HG02610 (cell line): ENCODE data around the gene RBM28.

ENCODE experiments used
- ATAC-seq: cut with Tn5 transposase; IDR thresholded peaks from one replicate; pipeline ENCODE4 v1.9.1; 2021; ENCODE audit warnings: mild to moderate bottlenecking, moderate library complexity; ENCODE audit not compliant: unreplicated experiment

The RBM28 gene

GRCh38 chr7:128376077-128376476 lies 32.4 kb upstream of the RBM28 start:
- no peak for ATAC-seq

GRCh38 chr7:128374041-128374440 lies 30.3 kb upstream of the RBM28 start:
- no peak for ATAC-seq

GRCh38 chr7:128373606-128374005 lies 29.9 kb upstream of the RBM28 start:
- no peak for ATAC-seq

- no peak for ATAC-seq
These were observed 26.8 kb upstream of the RBM28 start for GRCh38 chr7:128370491-128370890.

GRCh38 chr7:128366986-128367385 lies 23.3 kb upstream of the RBM28 start:
- no peak for ATAC-seq

- no peak for ATAC-seq
These were observed 22.6 kb upstream of the RBM28 start for GRCh38 chr7:128366300-128366699.

- ATAC-seq, result no peak
These were observed 21.7 kb upstream of the RBM28 start for GRCh38 chr7:128365432-128365831.

GRCh38 chr7:128364166-128364870 lies 20.6 kb upstream of the RBM28 start:
- no peak for ATAC-seq

- ATAC-seq, result no peak
These were observed 19.6 kb upstream of the RBM28 start for GRCh38 chr7:128363261-128363721.

- no peak for ATAC-seq
These were observed 19.0 kb upstream of the RBM28 start for GRCh38 chr7:128362670-128363069.

GRCh38 chr7:128361411-128362379 lies 18.0 kb upstream of the RBM28 start, which contains the start of gene PRRT4:
Gene PRRT4 (minus strand): TSS chr7:128361690.
- no peak for ATAC-seq

GRCh38 chr7:128360359-128360678 lies 16.6 kb upstream of the RBM28 start:
- ATAC-seq, result no peak

GRCh38 chr7:128359939-128360338 lies 16.2 kb upstream of the RBM28 start:
- no peak for ATAC-seq

GRCh38 chr7:128359336-128359735 lies 15.6 kb upstream of the RBM28 start:
- ATAC-seq, result no peak

GRCh38 chr7:128358233-128358632 lies 14.5 kb upstream of the RBM28 start:
- no peak for ATAC-seq

GRCh38 chr7:128357217-128357613 lies 13.5 kb upstream of the RBM28 start:
- ATAC-seq, result no peak

- no peak for ATAC-seq
These were observed 13.0 kb upstream of the RBM28 start for GRCh38 chr7:128356546-128357216.

GRCh38 chr7:128353610-128354009 lies 9.9 kb upstream of the RBM28 start:
- ATAC-seq, result no peak

GRCh38 chr7:128353189-128353588 lies 9.5 kb upstream of the RBM28 start:
- ATAC-seq, result no peak

- no peak for ATAC-seq
These were observed 8.9 kb upstream of the RBM28 start for GRCh38 chr7:128352636-128353035.

GRCh38 chr7:128352153-128352537 lies 8.4 kb upstream of the RBM28 start:
- ATAC-seq, result no peak
